ENCODE data around the gene MBL2. TPM values are rescaled to one million over a fixed set of nuclear protein-coding genes. Genes with fewer than 3 reads are reported as not detected.

The MBL2 gene
- polyA plus RNA-seq, 1 of the 3 experiments (the other 2 are of a cell fraction), result not detected

GRCh38 chr10:52774600-52775106, 2.1 kb upstream of the MBL2 start:
- 60% methylated on average over 8 of the region's 8 CpGs for WGBS (ENCODE audit: low lambda C conversion rate)
- ChIA-PET CTCF (interaction anchor here (1.2 kb wide), 1 partner anchor 13 kb away, joined by 3 read pairs; no protein-coding TSS in a partner anchor), POLR2A (no interaction called here)
- Histone ChIP-seq H3K36me3 (replicated peaks in 1 of 2; ENCODE audit: control insufficient read depth in 1 of 2, insufficient read depth in 2 of 2, low read length in 1 of 2) (no peaks in the 10 kb centered on the region), H3K27me3 (ENCODE audit: insufficient read depth) (no peaks in the 10 kb centered on the region), H3K9me2 (no peaks in the 10 kb centered on the region), H3K79me2 (ENCODE audit: insufficient read depth) (no peaks in the 10 kb centered on the region), H3K9ac (no peak overlapping the region), H3K9me3 (no peaks in the 10 kb centered on the region), H3K4me1 (ENCODE audit: control insufficient read depth in 1 of 2, insufficient read depth in 2 of 2, low read depth in 1 of 2, low read length in 1 of 2) (peaks cover 0 to 3% of the 10 kb centered on the region in 2 experiments; a peak in 1 of 4 replicates), H3K4me2 (no peak overlapping the region), H4K20me1 (ENCODE audit: insufficient read depth) (no peaks in the 10 kb centered on the region), H3F3A (replicated peaks; ENCODE audit: insufficient read depth) (no peaks in the 10 kb centered on the region), H2AFZ (ENCODE audit: low read depth) (no peak overlapping the region), H3K27ac (ENCODE audit: low read depth in 2 of 2, low read length in 1 of 2) (no peak overlapping the region), H3K4me3 (ENCODE audit: low read depth in 2 of 2, low read length in 1 of 2) (no peak overlapping the region)
- TF ChIP-seq, protein P1, sequence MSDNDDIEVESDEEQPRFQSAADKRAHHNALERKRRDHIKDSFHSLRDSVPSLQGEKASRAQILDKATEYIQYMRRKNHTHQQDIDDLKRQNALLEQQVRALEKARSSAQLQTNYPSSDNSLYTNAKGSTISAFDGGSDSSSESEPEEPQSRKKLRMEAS (IDR thresholded peaks at IDR 0.05; ENCODE audit: low read depth), result no peak
- TF ChIP-seq RFX5 (IDR thresholded peaks at IDR 0.05; ENCODE audit: low read length) (no peak), ELF1 (IDR thresholded peaks at IDR 0.05) (no peak), POLR2AphosphoS5 (IDR thresholded peaks at IDR 0.05; ENCODE audit: low read depth, low read length) (no peak)
- TF ChIP-seq, protein P2, sequence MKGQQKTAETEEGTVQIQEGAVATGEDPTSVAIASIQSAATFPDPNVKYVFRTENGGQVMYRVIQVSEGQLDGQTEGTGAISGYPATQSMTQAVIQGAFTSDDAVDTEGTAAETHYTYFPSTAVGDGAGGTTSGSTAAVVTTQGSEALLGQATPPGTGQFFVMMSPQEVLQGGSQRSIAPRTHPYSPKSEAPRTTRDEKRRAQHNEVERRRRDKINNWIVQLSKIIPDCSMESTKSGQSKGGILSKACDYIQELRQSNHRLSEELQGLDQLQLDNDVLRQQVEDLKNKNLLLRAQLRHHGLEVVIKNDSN (IDR thresholded peaks at IDR 0.05; ENCODE audit: borderline replicate concordance, low read depth), result no peak
- no peak for DNase-seq

GRCh38 chr10:52774182-52774581, 1.6 kb upstream of the MBL2 start:
- Histone ChIP-seq H4K20me1 (ENCODE audit: insufficient read depth) (no peaks in the 10 kb centered on the region), H3K4me3 (ENCODE audit: low read depth in 2 of 2, low read length in 1 of 2) (no peak overlapping the region), H3K9ac (no peak overlapping the region), H2AFZ (ENCODE audit: low read depth) (no peak overlapping the region), H3K27me3 (ENCODE audit: insufficient read depth) (no peaks in the 10 kb centered on the region), H3K79me2 (ENCODE audit: insufficient read depth) (no peaks in the 10 kb centered on the region), H3K36me3 (replicated peaks in 1 of 2; ENCODE audit: control insufficient read depth in 1 of 2, insufficient read depth in 2 of 2, low read length in 1 of 2) (no peaks in the 10 kb centered on the region), H3F3A (replicated peaks; ENCODE audit: insufficient read depth) (no peaks in the 10 kb centered on the region), H3K9me3 (no peaks in the 10 kb centered on the region), H3K27ac (ENCODE audit: low read depth in 2 of 2, low read length in 1 of 2) (no peak overlapping the region), H3K4me1 (ENCODE audit: control insufficient read depth in 1 of 2, insufficient read depth in 2 of 2, low read depth in 1 of 2, low read length in 1 of 2) (peaks cover 0 to 3% of the 10 kb centered on the region in 2 experiments; a peak in 1 of 4 replicates), H3K9me2 (no peaks in the 10 kb centered on the region), H3K4me2 (no peak overlapping the region)
- no peak for DNase-seq
- ChIA-PET CTCF (interaction anchor here (1.2 kb wide), 1 partner anchor 12 kb away, joined by 3 read pairs; no protein-coding TSS in a partner anchor), POLR2A (no interaction called here)
- WGBS (ENCODE audit: low lambda C conversion rate), result 36% methylated on average over 2 of the region's 2 CpGs
- TF ChIP-seq TCF12 (IDR thresholded peaks at IDR 0.05) (no peak), GABPA (IDR thresholded peaks at IDR 0.05; ENCODE audit: low read depth) (no peak), MXI1 (IDR thresholded peaks at IDR 0.05; ENCODE audit: low read depth, low read length) (no peak), RCOR1 (IDR thresholded peaks at IDR 0.05; ENCODE audit: low read length) (no peak), TEAD4 (IDR thresholded peaks at IDR 0.05; ENCODE audit: borderline replicate concordance, insufficient read depth) (no peak), IRF3 (IDR thresholded peaks at IDR 0.05; ENCODE audit: low read depth, low read length) (no peak), FOXM1 (IDR thresholded peaks at IDR 0.05; ENCODE audit: low read depth) (no peak), FOXJ3 (CRISPR knock-in tag; IDR thresholded peaks at IDR 0.05) (no peak), CHD2 (IDR thresholded peaks at IDR 0.05; ENCODE audit: low read length, partially characterized antibody) (no peak), SIN3A (IDR thresholded peaks at IDR 0.05; ENCODE audit: borderline replicate concordance, low read depth, low read length) (no peak), YY1 (IDR thresholded peaks at IDR 0.05; ENCODE audit: low read depth) (no peak), NFIC (IDR thresholded peaks at IDR 0.05; ENCODE audit: borderline replicate concordance) (no peak), FOSL2 (IDR thresholded peaks at IDR 0.05; ENCODE audit: borderline replicate concordance, low read depth) (no peak), PBX3 (IDR thresholded peaks at IDR 0.05) (no peak), CTCF (IDR thresholded peaks at IDR 0.05) (no peak), RXRA (IDR thresholded peaks at IDR 0.05; ENCODE audit: borderline replicate concordance, low read depth) (no peak), RFX5 (IDR thresholded peaks at IDR 0.05; ENCODE audit: low read length) (no peak), MEF2A (IDR thresholded peaks at IDR 0.05; ENCODE audit: borderline replicate concordance, low read depth) (no peak)
- TF ChIP-seq, protein P3, sequence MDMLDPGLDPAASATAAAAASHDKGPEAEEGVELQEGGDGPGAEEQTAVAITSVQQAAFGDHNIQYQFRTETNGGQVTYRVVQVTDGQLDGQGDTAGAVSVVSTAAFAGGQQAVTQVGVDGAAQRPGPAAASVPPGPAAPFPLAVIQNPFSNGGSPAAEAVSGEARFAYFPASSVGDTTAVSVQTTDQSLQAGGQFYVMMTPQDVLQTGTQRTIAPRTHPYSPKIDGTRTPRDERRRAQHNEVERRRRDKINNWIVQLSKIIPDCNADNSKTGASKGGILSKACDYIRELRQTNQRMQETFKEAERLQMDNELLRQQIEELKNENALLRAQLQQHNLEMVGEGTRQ (IDR thresholded peaks at IDR 0.05; ENCODE audit: borderline replicate concordance, low read depth, low read length), result no peak

Data from SK-N-SH (cell line).